ENCODE data around the gene GALNTL6.

Gene GALNTL6

GRCh38 chr4:172480471-172480870 lies 667.3 kb downstream of the GALNTL6 start:
- H3K4me3 ChIP-seq (ENCODE audit: low read length, poor library complexity, severe bottlenecking), result no peak overlapping the region
- H3K9ac ChIP-seq (ENCODE audit: low read depth, low read length, poor library complexity, severe bottlenecking), result no peak overlapping the region
- no peak for TF ChIP-seq CTCF (conservative IDR thresholded peaks at IDR 0.05; ENCODE audit: low read length)
- no peaks in the 10 kb centered on the region for H3K27me3 ChIP-seq (ENCODE audit: insufficient read depth, low read length, poor library complexity, severe bottlenecking)
- no peaks in the 10 kb centered on the region for H3K9me3 ChIP-seq (ENCODE audit: insufficient read depth, low read depth, low read length)
- no peaks in the 10 kb centered on the region for H3F3A ChIP-seq (ENCODE audit: low read depth)
- no peaks in the 10 kb centered on the region for H3K79me2 ChIP-seq (ENCODE audit: insufficient read depth, low read length)
- no peak overlapping the region for H2AFZ ChIP-seq (ENCODE audit: low read length)
- H3K4me2 ChIP-seq (ENCODE audit: low read depth, low read length, poor library complexity, severe bottlenecking), result no peak overlapping the region
- H3K9me2 ChIP-seq (replicated peaks; ENCODE audit: low read depth, low read length), result no peaks in the 10 kb centered on the region
- H3K4me1 ChIP-seq (ENCODE audit: insufficient read depth, low read length, poor library complexity, severe bottlenecking), result no peaks in the 10 kb centered on the region
- no peaks in the 10 kb centered on the region for H4K20me1 ChIP-seq (ENCODE audit: insufficient read depth, low read length, poor library complexity, severe bottlenecking)
- H3K36me3 ChIP-seq (ENCODE audit: insufficient read depth, low read length), result no peaks in the 10 kb centered on the region

GRCh38 chr4:172481802-172482508 lies 668.8 kb downstream of the GALNTL6 start:
- Histone ChIP-seq H4K20me1 (ENCODE audit: insufficient read depth, low read length, poor library complexity, severe bottlenecking) (no peaks in the 10 kb centered on the region), H3K36me3 (ENCODE audit: insufficient read depth, low read length) (no peaks in the 10 kb centered on the region), H3K4me3 (ENCODE audit: low read length, poor library complexity, severe bottlenecking) (no peak overlapping the region), H3K27me3 (ENCODE audit: insufficient read depth, low read length, poor library complexity, severe bottlenecking) (no peaks in the 10 kb centered on the region), H3K9me2 (replicated peaks; ENCODE audit: low read depth, low read length) (no peaks in the 10 kb centered on the region), H3K79me2 (ENCODE audit: insufficient read depth, low read length) (no peaks in the 10 kb centered on the region), H3F3A (ENCODE audit: low read depth) (no peaks in the 10 kb centered on the region), H3K9ac (ENCODE audit: low read depth, low read length, poor library complexity, severe bottlenecking) (no peak overlapping the region), H3K9me3 (ENCODE audit: insufficient read depth, low read depth, low read length) (no peaks in the 10 kb centered on the region), H3K4me1 (ENCODE audit: insufficient read depth, low read length, poor library complexity, severe bottlenecking) (no peaks in the 10 kb centered on the region), H3K4me2 (ENCODE audit: low read depth, low read length, poor library complexity, severe bottlenecking) (no peak overlapping the region), H2AFZ (ENCODE audit: low read length) (no peak overlapping the region)
- TF ChIP-seq EZH2phosphoT487 (IDR thresholded peaks at IDR 0.05; ENCODE audit: borderline replicate concordance), result no peak
- no peak for TF ChIP-seq CTCF (conservative IDR thresholded peaks at IDR 0.05; ENCODE audit: low read length)

GRCh38 chr4:172485007-172485406 lies 671.8 kb downstream of the GALNTL6 start:
- Histone ChIP-seq H3F3A (ENCODE audit: low read depth) (no peaks in the 10 kb centered on the region), H3K9me3 (ENCODE audit: insufficient read depth, low read depth, low read length) (no peaks in the 10 kb centered on the region), H4K20me1 (ENCODE audit: insufficient read depth, low read length, poor library complexity, severe bottlenecking) (no peaks in the 10 kb centered on the region), H3K4me3 (ENCODE audit: low read length, poor library complexity, severe bottlenecking) (no peak overlapping the region), H3K36me3 (ENCODE audit: insufficient read depth, low read length) (no peaks in the 10 kb centered on the region), H3K9ac (ENCODE audit: low read depth, low read length, poor library complexity, severe bottlenecking) (no peak overlapping the region), H3K79me2 (ENCODE audit: insufficient read depth, low read length) (no peaks in the 10 kb centered on the region), H2AFZ (ENCODE audit: low read length) (no peak overlapping the region), H3K9me2 (replicated peaks; ENCODE audit: low read depth, low read length) (no peaks in the 10 kb centered on the region), H3K27me3 (ENCODE audit: insufficient read depth, low read length, poor library complexity, severe bottlenecking) (no peaks in the 10 kb centered on the region), H3K4me1 (ENCODE audit: insufficient read depth, low read length, poor library complexity, severe bottlenecking) (no peaks in the 10 kb centered on the region), H3K4me2 (ENCODE audit: low read depth, low read length, poor library complexity, severe bottlenecking) (no peak overlapping the region)
- TF ChIP-seq CTCF (conservative IDR thresholded peaks at IDR 0.05; ENCODE audit: low read length) (no peak), EZH2phosphoT487 (IDR thresholded peaks at IDR 0.05; ENCODE audit: borderline replicate concordance) (no peak)
